ENCODE results near the gene BACH1. TPM values are rescaled to one million over a fixed set of nuclear protein-coding genes. Genes with fewer than 3 reads are reported as not detected.

BACH1 gene
- total and polyA plus RNA-seq, 4 donors: 9.2 to 106 (median 54.2) TPM

DNA sequence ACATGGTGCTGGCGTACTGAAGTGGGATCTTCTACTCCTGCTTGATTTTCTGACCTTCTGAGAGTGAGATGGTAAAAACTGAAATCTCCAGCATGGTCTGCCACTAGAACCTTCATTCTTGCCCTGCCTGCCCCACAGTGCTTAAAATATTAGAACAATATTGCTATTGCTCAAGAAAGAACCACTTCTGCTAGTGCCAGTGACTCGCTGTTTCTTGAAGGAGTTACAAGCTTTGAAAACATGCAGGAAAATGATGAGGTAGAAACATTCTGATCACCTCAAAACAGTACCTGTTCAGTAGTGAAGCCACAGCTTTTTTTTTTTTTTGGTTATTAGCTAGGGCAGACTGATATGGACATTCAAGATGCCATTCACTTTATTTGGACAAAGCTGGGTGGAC lies 95.3 kb downstream of the BACH1 start:
- Histone ChIP-seq H3K4me3 (no peak overlapping the region), H3K36me3 (ENCODE audit: control insufficient read depth in 4 of 4, insufficient read depth in 4 of 4, low read length in 4 of 4) (no peaks in the 10 kb centered on the region), H3K9ac (ENCODE audit: insufficient read depth in 1 of 2, low read length in 2 of 2) (no peak overlapping the region), H3K27ac (ENCODE audit: low read depth in 1 of 2, low read length in 1 of 2) (no peak overlapping the region), H3K9me3 (ENCODE audit: control insufficient read depth in 4 of 4, insufficient read depth in 3 of 4, low read length in 3 of 4) (no peaks in the 10 kb centered on the region), H3K27me3 (ENCODE audit: control insufficient read depth in 3 of 3, insufficient read depth in 3 of 3, low read length in 2 of 3) (no peaks in the 10 kb centered on the region), H3K4me1 (ENCODE audit: control insufficient read depth in 5 of 5, insufficient read depth in 5 of 5, low read length in 5 of 5) (no peaks in the 10 kb centered on the region)
- no peak for ATAC-seq (ENCODE audit: insufficient read depth, low FRiP score)
- WGBS, 2 donors: 86 to 93% methylated on average over 2 of the region's 2 CpGs
- no peak for DNase-seq
- no peak for TF ChIP-seq CTCF (IDR thresholded peaks at IDR 0.05; ENCODE audit: control extremely low read depth, extremely low read depth)

Other genes starting within 250 kb of the BACH1 start
- 100 to 1,000 TPM; 112 to 131 TPM for gene CCT8, start 225.3 kb upstream of the BACH1 start, total RNA-seq
- gene CCT8, start 225.3 kb upstream of the BACH1 start, polyA plus RNA-seq: 100 to 1,000 TPM; 124 to 130 TPM
- 1 to 10 TPM; 7.8 to 8.7 TPM for gene MAP3K7CL, start 168.3 kb upstream of the BACH1 start, total RNA-seq
- 10 to 100 TPM in 1 of 2 donors, 1 to 10 TPM in 1; 5.6 to 15.1 TPM for gene MAP3K7CL, start 168.3 kb upstream of the BACH1 start, polyA plus RNA-seq